Measurements from ENCODE around the gene MAML3. TPM values are rescaled to one million over a fixed set of nuclear protein-coding genes. Genes with fewer than 3 reads are reported as not detected.

Gene MAML3
- total RNA-seq, 4 donors from 2014 or later, result 18.2 to 42.7 (median 28.6) TPM

- 89% methylated on average over 4 of the region's 4 CpGs for WGBS
- TF ChIP-seq POLR2A (IDR thresholded peaks at IDR 0.05) (no peak), POLR2AphosphoS5 (IDR thresholded peaks at IDR 0.05) (no peak), EP300 (IDR thresholded peaks at IDR 0.05) (no peak)
- TF ChIP-seq, protein P1, sequence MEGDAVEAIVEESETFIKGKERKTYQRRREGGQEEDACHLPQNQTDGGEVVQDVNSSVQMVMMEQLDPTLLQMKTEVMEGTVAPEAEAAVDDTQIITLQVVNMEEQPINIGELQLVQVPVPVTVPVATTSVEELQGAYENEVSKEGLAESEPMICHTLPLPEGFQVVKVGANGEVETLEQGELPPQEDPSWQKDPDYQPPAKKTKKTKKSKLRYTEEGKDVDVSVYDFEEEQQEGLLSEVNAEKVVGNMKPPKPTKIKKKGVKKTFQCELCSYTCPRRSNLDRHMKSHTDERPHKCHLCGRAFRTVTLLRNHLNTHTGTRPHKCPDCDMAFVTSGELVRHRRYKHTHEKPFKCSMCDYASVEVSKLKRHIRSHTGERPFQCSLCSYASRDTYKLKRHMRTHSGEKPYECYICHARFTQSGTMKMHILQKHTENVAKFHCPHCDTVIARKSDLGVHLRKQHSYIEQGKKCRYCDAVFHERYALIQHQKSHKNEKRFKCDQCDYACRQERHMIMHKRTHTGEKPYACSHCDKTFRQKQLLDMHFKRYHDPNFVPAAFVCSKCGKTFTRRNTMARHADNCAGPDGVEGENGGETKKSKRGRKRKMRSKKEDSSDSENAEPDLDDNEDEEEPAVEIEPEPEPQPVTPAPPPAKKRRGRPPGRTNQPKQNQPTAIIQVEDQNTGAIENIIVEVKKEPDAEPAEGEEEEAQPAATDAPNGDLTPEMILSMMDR (IDR thresholded peaks at IDR 0.05), result no peak
- Histone ChIP-seq H3K4me1 (peaks cover 5% of the 10 kb centered on the region), H3K27me3 (no peaks in the 10 kb centered on the region), H3K36me3 (no peaks in the 10 kb centered on the region), H3K4me3 (no peak overlapping the region), H3K27ac (no peak overlapping the region), H3K9me3 (no peaks in the 10 kb centered on the region)
- DNase-seq (ENCODE audit: low spot score in 2 of 2), result no peak
Measured at GRCh38 chr4:139769364-139769763, 384.6 kb downstream of the MAML3 start.

DNA sequence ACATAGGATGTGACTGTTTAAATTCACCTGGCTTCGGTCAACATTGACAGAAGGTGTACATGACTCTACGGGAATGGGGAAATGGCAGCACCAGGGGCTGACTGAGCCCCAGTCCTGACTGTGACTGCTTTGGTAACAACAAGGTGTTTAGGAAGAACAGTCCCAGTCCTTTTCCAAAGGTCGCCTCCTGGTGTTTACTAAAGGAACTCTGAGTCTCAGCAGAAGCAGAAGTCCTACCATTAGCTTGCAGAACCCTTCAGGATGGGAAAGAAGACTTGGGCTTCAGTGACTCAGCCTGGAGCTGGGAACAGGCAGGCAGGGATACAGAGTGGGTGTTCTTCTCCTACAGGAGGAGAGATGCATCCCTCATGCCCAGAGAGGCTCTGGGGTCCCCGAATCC is 385.1 kb downstream of the MAML3 start:
- Histone ChIP-seq H3K27me3 (no peaks in the 10 kb centered on the region), H3K4me1 (peaks cover 8% of the 10 kb centered on the region), H3K36me3 (no peaks in the 10 kb centered on the region), H3K4me3 (no peak overlapping the region), H3K27ac (no peak overlapping the region), H3K9me3 (no peaks in the 10 kb centered on the region)
- WGBS, result 91% methylated on average over 4 of the region's 4 CpGs
- TF ChIP-seq POLR2AphosphoS5 (IDR thresholded peaks at IDR 0.05) (no peak), POLR2A (IDR thresholded peaks at IDR 0.05) (no peak), EP300 (IDR thresholded peaks at IDR 0.05) (no peak)
- TF ChIP-seq, protein P1 (IDR thresholded peaks at IDR 0.05), result no peak
- DNase-seq (ENCODE audit: low spot score in 2 of 2), result no peak

DNA sequence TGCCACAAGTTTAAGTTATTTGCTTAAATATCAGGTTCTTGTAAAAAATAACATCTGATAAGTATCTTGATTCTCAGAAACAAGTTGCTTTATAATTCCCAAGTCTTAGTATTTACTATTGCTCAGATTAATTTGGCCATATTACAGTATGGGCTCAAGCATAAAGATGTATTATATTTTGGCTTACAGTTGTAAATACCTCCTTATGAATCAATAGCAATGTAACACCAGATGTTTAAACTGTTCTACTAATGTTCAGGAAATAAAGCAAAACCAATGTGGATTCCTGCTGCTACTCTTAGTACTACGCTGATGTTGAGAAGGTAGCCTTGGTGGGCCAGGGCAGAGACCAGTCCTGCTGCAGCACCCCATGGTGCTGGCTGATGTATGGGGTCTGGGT is 385.6 kb downstream of the MAML3 start:
- H3K36me3 ChIP-seq, result no peaks in the 10 kb centered on the region
- TF ChIP-seq, protein P1 (IDR thresholded peaks at IDR 0.05), result no peak
- TF ChIP-seq EP300 (IDR thresholded peaks at IDR 0.05), result no peak
- TF ChIP-seq POLR2A (IDR thresholded peaks at IDR 0.05), result no peak
- TF ChIP-seq POLR2AphosphoS5 (IDR thresholded peaks at IDR 0.05), result no peak
- peaks cover 13% of the 10 kb centered on the region for H3K4me1 ChIP-seq
- no peaks in the 10 kb centered on the region for H3K9me3 ChIP-seq
- H3K27ac ChIP-seq, result no peak overlapping the region
- no peaks in the 10 kb centered on the region for H3K27me3 ChIP-seq
- no peak for DNase-seq (ENCODE audit: low spot score in 2 of 2)
- 73% methylated on average over 1 of the region's 1 CpG for WGBS
- H3K4me3 ChIP-seq, result no peak overlapping the region

GRCh38 chr4:139767585-139767984 is 386.4 kb downstream of the MAML3 start:
- H3K27ac ChIP-seq, result no peak overlapping the region
- no peaks in the 10 kb centered on the region for H3K27me3 ChIP-seq
- peaks cover 14% of the 10 kb centered on the region for H3K4me1 ChIP-seq
- no peaks in the 10 kb centered on the region for H3K9me3 ChIP-seq
- no peak overlapping the region for H3K4me3 ChIP-seq
- no peak for DNase-seq (ENCODE audit: low spot score in 2 of 2)
- TF ChIP-seq EP300 (IDR thresholded peaks at IDR 0.05), result no peak
- TF ChIP-seq, protein P1 (IDR thresholded peaks at IDR 0.05), result no peak
- no peak for TF ChIP-seq POLR2AphosphoS5 (IDR thresholded peaks at IDR 0.05)
- no peak for TF ChIP-seq POLR2A (IDR thresholded peaks at IDR 0.05)
- no peaks in the 10 kb centered on the region for H3K36me3 ChIP-seq

- no peaks in the 10 kb centered on the region for H3K36me3 ChIP-seq
- no peaks in the 10 kb centered on the region for H3K27me3 ChIP-seq
- H3K4me3 ChIP-seq, result no peak overlapping the region
- no peaks in the 10 kb centered on the region for H3K9me3 ChIP-seq
- TF ChIP-seq, protein P1 (IDR thresholded peaks at IDR 0.05), result no peak
- no peak for TF ChIP-seq EP300 (IDR thresholded peaks at IDR 0.05)
- TF ChIP-seq POLR2A (IDR thresholded peaks at IDR 0.05), result no peak
- no peak for TF ChIP-seq POLR2AphosphoS5 (IDR thresholded peaks at IDR 0.05)
- H3K27ac ChIP-seq, result no peak overlapping the region
- 67% methylated on average over 6 of the region's 6 CpGs for WGBS
- DNase-seq (ENCODE audit: low spot score in 2 of 2), result no peak
- H3K4me1 ChIP-seq, result peaks cover 14% of the 10 kb centered on the region
Measured at GRCh38 chr4:139767168-139767567, 386.8 kb downstream of the MAML3 start.

Measured in suprapubic skin (tissue), 4 donors.